Esophagus squamous epithelium (tissue), 5 donors: ENCODE results near the gene FAT4. TPM values are rescaled to one million over a fixed set of nuclear protein-coding genes. Genes with fewer than 3 reads are reported as not detected.
A peak's percentile ranks its signal among the peaks of the same experiment; 100 is the strongest.

Source experiments
- DNase-seq: peaks from one replicate; lab custom pipeline; 2025; lab: John Stamatoyannopoulos, UW
- H3K27ac ChIP-seq, 4 donors: fragments of 200-600 bp; sonication (generic); one replicate each; pipeline ENCODE4 v1.5.1; 2016 to 2019; ENCODE audit warnings: mild to moderate bottlenecking in 1 of 4
- H3K27me3 ChIP-seq, 4 donors: fragments of 200-600 bp; sonication (generic); 1 replicate in 3 of 4; 2 replicates in 1 of 4; pipeline versions ENCODE4 v1.5.1 to v1.6.0; 2017 to 2021; ENCODE audit warnings: antibody characterized with exemption in 1 of 4
- H3K36me3 ChIP-seq, 3 donors: fragments of 200-600 bp; sonication (generic); one replicate each; pipeline ENCODE4 v1.5.1; 2016 to 2019
- H3K4me1 ChIP-seq, 3 donors: fragments of 200-600 bp; sonication (generic); one replicate each; pipeline ENCODE4 v1.5.1; 2017 to 2019
- H3K4me3 ChIP-seq, 4 donors: fragments of 200-600 bp; sonication (generic); 1 replicate in 3 of 4; 2 replicates in 1 of 4; pipeline ENCODE4 v1.5.1; 2016 to 2019; ENCODE audit warnings: mild to moderate bottlenecking in 2 of 4, moderate library complexity in 1 of 4
- H3K9me3 ChIP-seq, 3 donors: fragments of 200-600 bp; sonication (generic); one replicate each; pipeline ENCODE4 v1.5.1; 2016 to 2019
- CTCF ChIP-seq, 6 experiments: fragments of 450-650 bp in 4 of 6; fragments of 200-600 bp in 2 of 6; sonication (generic) in 2 of 6; IDR thresholded peaks; one replicate each; pipeline ENCODE4 v1.5.1; 2016 to 2019; ENCODE audit warnings: antibody characterized with exemption in 6 of 6, mild to moderate bottlenecking in 4 of 6, moderate library complexity in 4 of 6
- POLR2A ChIP-seq, 4 donors: fragments of 450-650 bp; IDR thresholded peaks; one replicate each; pipeline ENCODE4 v1.6.1; 2017; ENCODE audit warnings: antibody characterized with exemption in 4 of 4, mild to moderate bottlenecking in 4 of 4, moderate library complexity in 3 of 4
- WGBS, 2 donors: methylation state at CpG; one replicate each; pipeline ENCODE4 v1.1.5; 2018; 5-methylcytosine and 5-hydroxymethylcytosine counted together
- intact Hi-C: fragments of 100-400 bp; cut with DNase I; formaldehyde crosslinking; loops from one replicate; pipeline ENCODE4 v1.15.0; 2022
- total RNA-seq, 4 donors: library from RNA; depleted of rRNA; stranded (reverse); fragments of >200 nt; gene quantifications; one replicate each; pipeline ENCODE4 v1.1.0, GENCODE V29; 2016
- donor health status: DM: yes; HTN: yes; CAD: no.

Gene FAT4
- total RNA-seq, 4 donors from 2014 or later: 0.61 to 18.5 (median 2.8) TPM

GRCh38 chr4:125316401-125316790 lies 1.6 kb downstream of the FAT4 start:
- no peaks in the 10 kb centered on the region for H3K9me3 ChIP-seq
- H3K4me3 ChIP-seq: peak overlapping the region; percentile 51 to 78 (median 72)
- no peak for TF ChIP-seq POLR2A (IDR thresholded peaks at IDR 0.05)
- peaks cover 0 to 57% (median 0%) of the 10 kb centered on the region in 4 donors for H3K27me3 ChIP-seq
- intact Hi-C loops: loop anchor here (10.0 kb wide), 1 partner anchor 418 kb away; no protein-coding TSS in a partner anchor
- peak overlapping the region in 3 of 4 donors; percentile 87 to 93 (median 92) for H3K27ac ChIP-seq
- H3K4me1 ChIP-seq: peaks cover 9 to 76% (median 23%) of the 10 kb centered on the region in 3 donors
- no peaks in the 10 kb centered on the region for H3K36me3 ChIP-seq
- DNase-seq: no peak
- 3% methylated on average over 11 of the region's 25 CpGs; no CpG with 5 or more reads in 1 of the 2 donors for WGBS, 2 donors

GRCh38 chr4:125316791-125317524 lies 2.2 kb downstream of the FAT4 start:
- H3K9me3 ChIP-seq: no peaks in the 10 kb centered on the region
- 6 to 9% methylated on average over 18 to 22 of the region's 66 CpGs for WGBS, 2 donors
- TF ChIP-seq CTCF (IDR thresholded peaks at IDR 0.05): no peak
- no peak for TF ChIP-seq POLR2A (IDR thresholded peaks at IDR 0.05)
- no peaks in the 10 kb centered on the region for H3K36me3 ChIP-seq
- H3K27me3 ChIP-seq: peaks cover 0 to 57% (median 0%) of the 10 kb centered on the region in 4 donors
- no peak for DNase-seq
- H3K4me1 ChIP-seq: peaks cover 9 to 77% (median 23%) of the 10 kb centered on the region in 3 donors
- intact Hi-C loops: loop anchor here (10.0 kb wide), 1 partner anchor 418 kb away; no protein-coding TSS in a partner anchor
- peak overlapping the region in 3 of 4 donors; percentile 87 to 93 (median 92) for H3K27ac ChIP-seq
- peak overlapping the region; percentile 51 to 78 (median 72) for H3K4me3 ChIP-seq

- TF ChIP-seq POLR2A (IDR thresholded peaks at IDR 0.05) (no peak), CTCF (IDR thresholded peaks at IDR 0.05) (peak; percentile 9 to 34 (median 24))
- H3K4me3 ChIP-seq: peak overlapping the region; percentile 51 to 78 (median 72)
- H3K4me1 ChIP-seq: peaks cover 9 to 77% (median 23%) of the 10 kb centered on the region in 3 donors
- H3K9me3 ChIP-seq: no peaks in the 10 kb centered on the region
- peaks cover 0 to 57% (median 0%) of the 10 kb centered on the region in 4 donors for H3K27me3 ChIP-seq
- H3K27ac ChIP-seq: peak overlapping the region in 3 of 4 donors; percentile 34 to 93 (median 92)
- intact Hi-C loops: loop anchor here (10.0 kb wide), 1 partner anchor 417 kb away; no protein-coding TSS in a partner anchor
- no peaks in the 10 kb centered on the region for H3K36me3 ChIP-seq
- DNase-seq: no peak
- WGBS, 2 donors: 0 to 5% methylated on average over 1 to 4 of the region's 23 CpGs
These were observed 2.7 kb downstream of the FAT4 start for GRCh38 chr4:125317525-125317877.

GRCh38 chr4:125319311-125319710 lies 4.6 kb downstream of the FAT4 start:
- no peak for DNase-seq
- TF ChIP-seq POLR2A (IDR thresholded peaks at IDR 0.05) (no peak), CTCF (IDR thresholded peaks at IDR 0.05) (no peak)
- Histone ChIP-seq H3K27me3 (peaks cover 0 to 49% (median 0%) of the 10 kb centered on the region in 4 donors), H3K36me3 (no peaks in the 10 kb centered on the region), H3K27ac (no peak overlapping the region), H3K4me3 (peak overlapping the region in 1 of 4 donors; percentile 21), H3K9me3 (no peaks in the 10 kb centered on the region), H3K4me1 (peaks cover 9 to 74% (median 16%) of the 10 kb centered on the region in 3 donors)
- WGBS, 2 donors: 52 to 57% methylated on average over 2 of the region's 2 CpGs
- intact Hi-C loops: loop anchor here (10.0 kb wide), 1 partner anchor 415 kb away; no protein-coding TSS in a partner anchor

- H3K4me1 ChIP-seq: peaks cover 9 to 48% (median 13%) of the 10 kb centered on the region in 3 donors
- H3K9me3 ChIP-seq: no peaks in the 10 kb centered on the region
- H3K27ac ChIP-seq: peak overlapping the region in 3 of 4 donors; percentile 24 to 33 (median 27)
- no peaks in the 10 kb centered on the region for H3K36me3 ChIP-seq
- peaks cover 0 to 23% (median 0%) of the 10 kb centered on the region in 4 donors for H3K27me3 ChIP-seq
- TF ChIP-seq POLR2A (IDR thresholded peaks at IDR 0.05) (no peak), CTCF (IDR thresholded peaks at IDR 0.05) (no peak)
- DNase-seq: no peak
- H3K4me3 ChIP-seq: peak overlapping the region in 3 of 4 donors; percentile 5 to 36 (median 6)
- intact Hi-C loops: no loop called here
These were observed 7.1 kb downstream of the FAT4 start for GRCh38 chr4:125321709-125322365.
